Measurements from ENCODE around the gene SP100.

The SP100 gene

GRCh38 chr2:230444832-230445231, 28.8 kb downstream of the SP100 start:
- no peak overlapping the region for H3K4me3 ChIP-seq (ENCODE audit: low read depth, low read length)
- no peak for DNase-seq (ENCODE audit: low read depth)
- no peak for TF ChIP-seq CTCF (IDR thresholded peaks at IDR 0.05; ENCODE audit: low read depth, low read length, missing control alignments)

- H3K4me3 ChIP-seq (ENCODE audit: low read depth, low read length) = no peak overlapping the region
- TF ChIP-seq CTCF (IDR thresholded peaks at IDR 0.05; ENCODE audit: low read depth, low read length, missing control alignments) = peak; percentile 3
These were observed 31.0 kb downstream of the SP100 start for GRCh38 chr2:230447036-230447435.

GRCh38 chr2:230447455-230448451, 31.8 kb downstream of the SP100 start:
- TF ChIP-seq CTCF (IDR thresholded peaks at IDR 0.05; ENCODE audit: low read depth, low read length, missing control alignments) = no peak
- DNase-seq (ENCODE audit: low read depth) = peak; percentile 71

More at GRCh38 chr2:230447036-230447435, 31.0 kb downstream of the SP100 start:
- no peak for DNase-seq (ENCODE audit: low read depth)

GRCh38 chr2:230449901-230450467, 34.0 kb downstream of the SP100 start:
- TF ChIP-seq CTCF (IDR thresholded peaks at IDR 0.05; ENCODE audit: low read depth, low read length, missing control alignments) = no peak
- H3K4me3 ChIP-seq (ENCODE audit: low read depth, low read length) = no peak overlapping the region
- no peak for DNase-seq (ENCODE audit: low read depth)

More at GRCh38 chr2:230447455-230448451, 31.8 kb downstream of the SP100 start:
- no peak overlapping the region; the same call in 1 of the 2 replicates for H3K4me3 ChIP-seq (ENCODE audit: low read depth, low read length)

- TF ChIP-seq CTCF (IDR thresholded peaks at IDR 0.05; ENCODE audit: low read depth, low read length, missing control alignments) = no peak
- H3K4me3 ChIP-seq (ENCODE audit: low read depth, low read length) = no peak overlapping the region
- no peak for DNase-seq (ENCODE audit: low read depth)
These were observed 37.0 kb downstream of the SP100 start for GRCh38 chr2:230453006-230453405.

GRCh38 chr2:230455005-230455684, 39.1 kb downstream of the SP100 start:
- H3K4me3 ChIP-seq (ENCODE audit: low read depth, low read length) = no peak overlapping the region
- no peak for TF ChIP-seq CTCF (IDR thresholded peaks at IDR 0.05; ENCODE audit: low read depth, low read length, missing control alignments)
- DNase-seq (ENCODE audit: low read depth) = no peak

All from GM12864 (cell line).